Loucy (cell line): Measurements from ENCODE around the gene SMIM38.
"Not testable (repeated sequence)": the region's sequence is repeated elsewhere in the genome, so short reads cannot be mapped to it uniquely, and the experiment has no call there.

Source experiments
- H2AFZ ChIP-seq: fragments of 200-600 bp; sonication (generic); 2 replicates; pipeline ENCODE4 v1.6.0; 2016; ENCODE audit warnings: antibody characterized with exemption, mild to moderate bottlenecking, low read length, moderate library complexity
- H3F3A ChIP-seq: fragments of 200-600 bp; 2 replicates; pipeline ENCODE4 v1.6.0; 2016; ENCODE audit warnings: antibody characterized with exemption, low read depth, mild to moderate bottlenecking
- H3K27me3 ChIP-seq: fragments of 200-600 bp; sonication (generic); 2 replicates; pipeline ENCODE4 v1.6.1; 2014; ENCODE audit warnings: low read length, mild to moderate bottlenecking; ENCODE audit not compliant: insufficient read depth, poor library complexity, severe bottlenecking
- H3K36me3 ChIP-seq: fragments of 200-600 bp; sonication (generic); 2 replicates; pipeline ENCODE4 v1.6.1; 2016; ENCODE audit warnings: low read length; ENCODE audit not compliant: insufficient read depth
- H3K4me1 ChIP-seq: fragments of 200-600 bp; sonication (generic); 2 replicates; pipeline ENCODE4 v1.5.1; 2014; ENCODE audit warnings: low read length, mild to moderate bottlenecking; ENCODE audit not compliant: insufficient read depth, poor library complexity, severe bottlenecking
- H3K4me2 ChIP-seq: fragments of 200-600 bp; sonication (generic); 2 replicates; pipeline ENCODE4 v1.6.0; 2014; ENCODE audit warnings: antibody characterized with exemption, low read length, low read depth, mild to moderate bottlenecking; ENCODE audit not compliant: poor library complexity, severe bottlenecking
- H3K4me3 ChIP-seq: fragments of 200-600 bp; sonication (generic); 2 replicates; pipeline ENCODE4 v1.5.1; 2014; ENCODE audit warnings: low read length, mild to moderate bottlenecking, mixed read lengths; ENCODE audit not compliant: poor library complexity, severe bottlenecking
- H3K79me2 ChIP-seq: fragments of 200-600 bp; sonication (generic); 2 replicates; pipeline ENCODE4 v1.6.1; 2014; ENCODE audit warnings: low read length; ENCODE audit not compliant: insufficient read depth
- H3K9ac ChIP-seq: fragments of 200-600 bp; sonication (generic); 2 replicates; pipeline ENCODE4 v1.6.0; 2014; ENCODE audit warnings: mild to moderate bottlenecking, low read depth, low read length, moderate library complexity; ENCODE audit not compliant: poor library complexity, severe bottlenecking
- H3K9me2 ChIP-seq: fragments of 200-600 bp; sonication (generic); replicated peaks from 2 replicates; pipeline ENCODE4 v1.6.1; 2016; ENCODE audit warnings: low read depth, low read length, mixed read lengths
- H3K9me3 ChIP-seq: fragments of 200-600 bp; sonication (generic); 2 replicates; pipeline ENCODE4 v1.6.1; 2014; ENCODE audit warnings: mild to moderate bottlenecking, antibody characterized with exemption, low read length, low read depth; ENCODE audit not compliant: insufficient read depth
- H4K20me1 ChIP-seq: fragments of 200-600 bp; sonication (generic); 2 replicates; pipeline ENCODE4 v1.6.0; 2014; ENCODE audit warnings: antibody characterized with exemption, low read length, mild to moderate bottlenecking; ENCODE audit not compliant: insufficient read depth, poor library complexity, severe bottlenecking
- CTCF ChIP-seq: fragments of 200-600 bp; sonication (generic); conservative IDR thresholded peaks from 2 replicates; pipeline ENCODE4 v1.5.1; 2014; ENCODE audit warnings: mild to moderate bottlenecking, antibody characterized with exemption, low read length
- EZH2phosphoT487 ChIP-seq: fragments of 200-600 bp; IDR thresholded peaks from 2 replicates; pipeline ENCODE4 v1.6.1; 2018; ENCODE audit warnings: antibody characterized with exemption, mild to moderate bottlenecking, moderate library complexity, borderline replicate concordance

SMIM38 gene

GRCh38 chr11:69132301-69132670 lies 23.4 kb upstream of the SMIM38 start:
- no peaks in the 10 kb centered on the region for H4K20me1 ChIP-seq
- no peak overlapping the region for H3K9ac ChIP-seq
- H3K4me2 ChIP-seq: no peak overlapping the region
- no peaks in the 10 kb centered on the region for H3K9me2 ChIP-seq
- no peaks in the 10 kb centered on the region for H3K79me2 ChIP-seq
- H3K27me3 ChIP-seq: no peaks in the 10 kb centered on the region
- H2AFZ ChIP-seq: no peak overlapping the region
- H3K4me1 ChIP-seq: no peaks in the 10 kb centered on the region
- H3K4me3 ChIP-seq: no peak overlapping the region
- no peaks in the 10 kb centered on the region for H3K36me3 ChIP-seq
- no peaks in the 10 kb centered on the region for H3F3A ChIP-seq
- H3K9me3 ChIP-seq: no peaks in the 10 kb centered on the region; the same call in 1 of the 2 replicates
- TF ChIP-seq CTCF (no peak), EZH2phosphoT487 (no peak)

GRCh38 chr11:69133251-69133650 lies 22.5 kb upstream of the SMIM38 start:
- no peaks in the 10 kb centered on the region for H4K20me1 ChIP-seq
- H3K4me3 ChIP-seq: no peak overlapping the region
- H3K9me2 ChIP-seq: no peaks in the 10 kb centered on the region
- TF ChIP-seq CTCF (no peak), EZH2phosphoT487 (no peak)
- no peaks in the 10 kb centered on the region for H3F3A ChIP-seq
- no peaks in the 10 kb centered on the region for H3K4me1 ChIP-seq
- no peaks in the 10 kb centered on the region for H3K79me2 ChIP-seq
- H2AFZ ChIP-seq: no peak overlapping the region
- H3K9me3 ChIP-seq: no peaks in the 10 kb centered on the region
- no peak overlapping the region for H3K4me2 ChIP-seq
- H3K9ac ChIP-seq: no peak overlapping the region
- no peaks in the 10 kb centered on the region for H3K36me3 ChIP-seq
- H3K27me3 ChIP-seq: no peaks in the 10 kb centered on the region

DNA sequence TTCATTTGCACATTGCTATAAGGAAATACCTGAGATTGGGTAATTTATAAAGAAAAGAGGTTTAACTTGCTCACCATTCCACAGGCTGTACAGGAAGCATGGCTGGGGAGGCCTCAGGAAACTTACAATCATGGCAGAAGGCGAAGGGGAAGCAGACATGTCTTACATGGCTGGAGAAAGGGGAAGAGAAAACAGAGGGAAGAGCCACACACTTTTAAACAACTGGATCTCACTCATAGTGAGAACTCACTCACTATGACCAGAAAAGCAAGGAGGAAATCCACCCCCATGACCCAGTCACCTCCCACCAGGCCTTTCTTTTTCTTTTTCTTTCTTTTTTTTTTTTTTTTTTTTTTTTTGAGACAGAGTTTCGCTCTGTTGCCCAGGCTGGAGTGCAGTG lies 21.6 kb upstream of the SMIM38 start:
- not testable (repeated sequence) for H3K4me3 ChIP-seq, H3K36me3 ChIP-seq, H3K9me2 ChIP-seq, H3K27me3 ChIP-seq, H4K20me1 ChIP-seq, H2AFZ ChIP-seq, H3K4me1 ChIP-seq, H3K9me3 ChIP-seq, H3K79me2 ChIP-seq, H3K4me2 ChIP-seq, H3K9ac ChIP-seq, H3F3A ChIP-seq

- Histone ChIP-seq H3K4me3 (no peak overlapping the region), H4K20me1 (no peaks in the 10 kb centered on the region), H3K9me3 (no peaks in the 10 kb centered on the region), H3K4me1 (no peaks in the 10 kb centered on the region), H2AFZ (no peak overlapping the region), H3K4me2 (no peak overlapping the region), H3K27me3 (no peaks in the 10 kb centered on the region), H3K36me3 (no peaks in the 10 kb centered on the region), H3K9me2 (no peaks in the 10 kb centered on the region), H3K9ac (no peak overlapping the region), H3F3A (no peaks in the 10 kb centered on the region), H3K79me2 (no peaks in the 10 kb centered on the region)
- TF ChIP-seq EZH2phosphoT487 (no peak), CTCF (no peak)
These were observed 20.8 kb upstream of the SMIM38 start for GRCh38 chr11:69134957-69135356.
